SK-N-SH treated with all-trans-retinoic acid at 6 μM for 48 hours (cell line): ENCODE data around the gene NEBL.

ENCODE experiments used
- TF ChIP-seq, protein P1 (sequence below): fragments of 250-450 bp; sonication (Bioruptor Pico); IDR thresholded peaks from 2 replicates; pipeline ENCODE4 v1.5.0; 2020; ENCODE audit warnings: mild to moderate bottlenecking, moderate library complexity
- TF ChIP-seq, protein P2 (sequence below): fragments of 250-450 bp; sonication (Bioruptor Pico); IDR thresholded peaks from 2 replicates; pipeline ENCODE4 v1.8.0; 2020; ENCODE audit warnings: mild to moderate bottlenecking, moderate library complexity, borderline replicate concordance
- TF ChIP-seq, protein P3 (sequence below): fragments of 250-450 bp; sonication (Bioruptor Pico); IDR thresholded peaks from 2 replicates; pipeline ENCODE4 v1.5.1; 2021; ENCODE audit warnings: mild to moderate bottlenecking, moderate library complexity

DNA sequence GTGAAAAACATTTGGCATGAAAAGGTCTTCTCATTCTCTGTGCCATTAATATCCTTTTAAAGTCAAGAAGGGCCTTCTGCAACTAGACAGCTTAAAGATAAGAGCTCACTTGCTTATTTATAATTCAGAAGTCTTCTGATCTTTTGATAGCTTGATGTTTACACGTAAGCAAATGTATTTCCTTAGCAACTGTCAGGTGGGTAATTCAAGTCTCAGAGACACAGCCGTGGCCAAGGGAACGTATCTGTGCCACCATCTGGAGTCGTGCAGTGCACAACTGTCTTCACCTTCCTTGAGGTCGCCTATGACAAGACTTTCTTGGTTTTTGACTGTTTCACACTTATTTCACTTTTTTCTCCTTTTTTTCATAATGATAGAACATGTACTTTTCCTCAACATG is 4.0 kb upstream of the NEBL start:
- TF ChIP-seq, protein P1, sequence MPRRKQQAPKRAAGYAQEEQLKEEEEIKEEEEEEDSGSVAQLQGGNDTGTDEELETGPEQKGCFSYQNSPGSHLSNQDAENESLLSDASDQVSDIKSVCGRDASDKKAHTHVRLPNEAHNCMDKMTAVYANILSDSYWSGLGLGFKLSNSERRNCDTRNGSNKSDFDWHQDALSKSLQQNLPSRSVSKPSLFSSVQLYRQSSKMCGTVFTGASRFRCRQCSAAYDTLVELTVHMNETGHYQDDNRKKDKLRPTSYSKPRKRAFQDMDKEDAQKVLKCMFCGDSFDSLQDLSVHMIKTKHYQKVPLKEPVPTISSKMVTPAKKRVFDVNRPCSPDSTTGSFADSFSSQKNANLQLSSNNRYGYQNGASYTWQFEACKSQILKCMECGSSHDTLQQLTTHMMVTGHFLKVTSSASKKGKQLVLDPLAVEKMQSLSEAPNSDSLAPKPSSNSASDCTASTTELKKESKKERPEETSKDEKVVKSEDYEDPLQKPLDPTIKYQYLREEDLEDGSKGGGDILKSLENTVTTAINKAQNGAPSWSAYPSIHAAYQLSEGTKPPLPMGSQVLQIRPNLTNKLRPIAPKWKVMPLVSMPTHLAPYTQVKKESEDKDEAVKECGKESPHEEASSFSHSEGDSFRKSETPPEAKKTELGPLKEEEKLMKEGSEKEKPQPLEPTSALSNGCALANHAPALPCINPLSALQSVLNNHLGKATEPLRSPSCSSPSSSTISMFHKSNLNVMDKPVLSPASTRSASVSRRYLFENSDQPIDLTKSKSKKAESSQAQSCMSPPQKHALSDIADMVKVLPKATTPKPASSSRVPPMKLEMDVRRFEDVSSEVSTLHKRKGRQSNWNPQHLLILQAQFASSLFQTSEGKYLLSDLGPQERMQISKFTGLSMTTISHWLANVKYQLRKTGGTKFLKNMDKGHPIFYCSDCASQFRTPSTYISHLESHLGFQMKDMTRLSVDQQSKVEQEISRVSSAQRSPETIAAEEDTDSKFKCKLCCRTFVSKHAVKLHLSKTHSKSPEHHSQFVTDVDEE (CRISPR knock-in tag): no peak
- TF ChIP-seq, protein P2, sequence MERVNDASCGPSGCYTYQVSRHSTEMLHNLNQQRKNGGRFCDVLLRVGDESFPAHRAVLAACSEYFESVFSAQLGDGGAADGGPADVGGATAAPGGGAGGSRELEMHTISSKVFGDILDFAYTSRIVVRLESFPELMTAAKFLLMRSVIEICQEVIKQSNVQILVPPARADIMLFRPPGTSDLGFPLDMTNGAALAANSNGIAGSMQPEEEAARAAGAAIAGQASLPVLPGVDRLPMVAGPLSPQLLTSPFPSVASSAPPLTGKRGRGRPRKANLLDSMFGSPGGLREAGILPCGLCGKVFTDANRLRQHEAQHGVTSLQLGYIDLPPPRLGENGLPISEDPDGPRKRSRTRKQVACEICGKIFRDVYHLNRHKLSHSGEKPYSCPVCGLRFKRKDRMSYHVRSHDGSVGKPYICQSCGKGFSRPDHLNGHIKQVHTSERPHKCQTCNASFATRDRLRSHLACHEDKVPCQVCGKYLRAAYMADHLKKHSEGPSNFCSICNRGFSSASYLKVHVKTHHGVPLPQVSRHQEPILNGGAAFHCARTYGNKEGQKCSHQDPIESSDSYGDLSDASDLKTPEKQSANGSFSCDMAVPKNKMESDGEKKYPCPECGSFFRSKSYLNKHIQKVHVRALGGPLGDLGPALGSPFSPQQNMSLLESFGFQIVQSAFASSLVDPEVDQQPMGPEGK (CRISPR knock-in tag): no peak
- TF ChIP-seq, protein P3, sequence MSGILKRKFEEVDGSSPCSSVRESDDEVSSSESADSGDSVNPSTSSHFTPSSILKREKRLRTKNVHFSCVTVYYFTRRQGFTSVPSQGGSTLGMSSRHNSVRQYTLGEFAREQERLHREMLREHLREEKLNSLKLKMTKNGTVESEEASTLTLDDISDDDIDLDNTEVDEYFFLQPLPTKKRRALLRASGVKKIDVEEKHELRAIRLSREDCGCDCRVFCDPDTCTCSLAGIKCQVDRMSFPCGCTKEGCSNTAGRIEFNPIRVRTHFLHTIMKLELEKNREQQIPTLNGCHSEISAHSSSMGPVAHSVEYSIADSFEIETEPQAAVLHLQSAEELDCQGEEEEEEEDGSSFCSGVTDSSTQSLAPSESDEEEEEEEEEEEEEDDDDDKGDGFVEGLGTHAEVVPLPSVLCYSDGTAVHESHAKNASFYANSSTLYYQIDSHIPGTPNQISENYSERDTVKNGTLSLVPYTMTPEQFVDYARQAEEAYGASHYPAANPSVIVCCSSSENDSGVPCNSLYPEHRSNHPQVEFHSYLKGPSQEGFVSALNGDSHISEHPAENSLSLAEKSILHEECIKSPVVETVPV (CRISPR knock-in tag): no peak
